ENCODE results near the gene CDHR4.
"Not testable (repeated sequence)": the region's sequence is repeated elsewhere in the genome, so short reads cannot be mapped to it uniquely, and the experiment has no call there.

The CDHR4 gene

DNA sequence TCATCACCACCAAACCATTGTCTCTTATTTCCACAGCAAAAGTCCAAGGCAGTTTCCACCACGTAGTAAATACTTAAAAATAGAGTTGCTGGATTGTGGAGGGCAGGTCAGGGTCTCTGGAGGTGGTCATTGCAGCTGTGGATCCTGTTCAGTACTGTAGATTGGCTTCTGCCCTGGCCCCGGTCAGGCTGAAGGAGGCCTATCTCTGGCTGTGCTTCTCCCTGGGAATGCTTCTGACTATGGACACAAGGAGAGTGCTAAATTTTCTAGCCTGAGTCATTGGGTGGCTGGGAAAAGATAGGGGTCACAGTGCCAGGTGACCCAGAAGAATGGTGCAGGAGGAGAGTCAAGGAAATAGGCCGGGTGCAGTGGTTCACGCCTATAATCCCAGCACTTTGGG is 49.6 kb downstream of the CDHR4 start:
- no peak for DNase-seq (ENCODE audit: extremely low read depth, low read depth)

DNA sequence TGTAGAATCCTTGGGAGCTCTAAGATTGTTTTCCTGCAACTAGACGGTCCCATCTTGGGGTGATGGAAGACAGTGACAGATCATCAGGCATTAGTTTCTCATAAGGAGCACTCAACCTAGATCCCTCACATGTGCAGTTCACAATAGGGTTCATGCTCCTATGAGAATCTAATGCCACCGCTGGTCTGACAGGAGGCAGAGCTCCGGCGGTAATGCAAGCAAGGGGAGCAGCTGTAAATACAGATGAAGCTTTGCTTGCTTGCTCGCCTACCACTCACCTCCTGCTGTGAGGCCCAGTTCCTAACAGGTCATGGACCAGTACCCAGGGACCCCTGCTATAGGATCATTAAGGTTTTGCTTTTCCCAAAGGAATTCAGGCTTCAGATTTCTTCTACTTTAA is 50.8 kb downstream of the CDHR4 start:
- not testable (repeated sequence) for H3K4me3 ChIP-seq (replicated peaks; ENCODE audit: low read depth, low read length); DNase-seq (ENCODE audit: extremely low read depth, low read depth)

More for the DNA sequence above, 49.6 kb downstream of the CDHR4 start:
- no peak overlapping the region for H3K4me3 ChIP-seq (replicated peaks; ENCODE audit: low read depth, low read length)
- TF ChIP-seq, protein P1, sequence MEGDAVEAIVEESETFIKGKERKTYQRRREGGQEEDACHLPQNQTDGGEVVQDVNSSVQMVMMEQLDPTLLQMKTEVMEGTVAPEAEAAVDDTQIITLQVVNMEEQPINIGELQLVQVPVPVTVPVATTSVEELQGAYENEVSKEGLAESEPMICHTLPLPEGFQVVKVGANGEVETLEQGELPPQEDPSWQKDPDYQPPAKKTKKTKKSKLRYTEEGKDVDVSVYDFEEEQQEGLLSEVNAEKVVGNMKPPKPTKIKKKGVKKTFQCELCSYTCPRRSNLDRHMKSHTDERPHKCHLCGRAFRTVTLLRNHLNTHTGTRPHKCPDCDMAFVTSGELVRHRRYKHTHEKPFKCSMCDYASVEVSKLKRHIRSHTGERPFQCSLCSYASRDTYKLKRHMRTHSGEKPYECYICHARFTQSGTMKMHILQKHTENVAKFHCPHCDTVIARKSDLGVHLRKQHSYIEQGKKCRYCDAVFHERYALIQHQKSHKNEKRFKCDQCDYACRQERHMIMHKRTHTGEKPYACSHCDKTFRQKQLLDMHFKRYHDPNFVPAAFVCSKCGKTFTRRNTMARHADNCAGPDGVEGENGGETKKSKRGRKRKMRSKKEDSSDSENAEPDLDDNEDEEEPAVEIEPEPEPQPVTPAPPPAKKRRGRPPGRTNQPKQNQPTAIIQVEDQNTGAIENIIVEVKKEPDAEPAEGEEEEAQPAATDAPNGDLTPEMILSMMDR (IDR thresholded peaks at IDR 0.05; ENCODE audit: low read depth, low read length, missing control alignments) = no peak

DNA sequence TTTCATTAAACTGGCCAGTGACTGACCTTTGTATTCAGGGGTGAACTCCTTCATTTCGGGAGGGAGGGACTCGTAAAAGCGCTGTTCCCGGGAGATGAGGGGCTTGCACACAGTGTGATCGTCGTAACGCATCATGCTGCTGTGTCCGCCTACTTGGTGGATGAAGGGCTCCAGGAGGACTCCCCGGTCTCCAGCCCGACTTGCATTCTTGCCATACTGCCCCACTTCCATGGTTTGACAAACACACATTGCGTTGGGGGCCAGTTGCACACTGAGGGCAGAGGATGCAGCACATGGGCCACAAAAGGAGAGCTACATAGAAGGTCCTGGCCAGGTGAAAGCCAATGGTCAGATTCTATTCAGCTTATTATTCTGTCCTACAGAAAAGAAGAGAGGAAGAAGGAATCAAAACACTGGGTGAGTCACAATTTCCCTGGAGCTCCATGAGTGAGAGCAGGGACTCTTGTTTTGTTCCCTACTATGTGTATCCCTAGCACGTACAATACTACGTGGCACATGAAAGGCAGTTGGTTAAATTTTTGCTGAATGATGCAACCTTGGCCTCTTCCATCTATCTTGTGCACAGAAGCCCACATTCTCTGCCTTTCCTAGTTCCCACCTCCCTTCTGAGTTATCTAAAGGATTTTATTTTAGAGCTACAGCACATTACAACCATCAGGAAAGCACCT is 51.7 kb downstream of the CDHR4 start:
- no peak overlapping the region for H3K4me3 ChIP-seq (replicated peaks; ENCODE audit: low read depth, low read length)
- TF ChIP-seq, protein P1 (IDR thresholded peaks at IDR 0.05; ENCODE audit: low read depth, low read length, missing control alignments) = no peak
- no peak for DNase-seq (ENCODE audit: extremely low read depth, low read depth)

DNA sequence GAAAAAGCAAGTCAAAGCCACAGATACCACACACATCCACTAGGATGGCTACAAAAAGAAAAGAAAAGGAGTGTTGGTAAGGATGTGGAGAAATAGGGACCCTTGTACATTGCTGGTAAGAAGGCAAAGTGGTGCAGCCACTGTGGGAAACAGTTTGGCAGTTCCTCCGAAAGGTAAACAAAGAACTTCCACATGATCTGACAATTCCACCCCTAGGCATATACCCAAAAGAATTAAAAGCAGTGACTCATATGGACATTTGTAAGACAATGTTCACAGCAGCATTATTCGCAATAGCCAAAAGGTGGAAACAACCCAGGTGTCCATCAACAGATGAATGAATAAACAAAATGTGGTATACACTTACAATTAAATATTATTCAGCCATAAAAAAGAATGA is 53.7 kb downstream of the CDHR4 start:
- TF ChIP-seq, protein P1 (IDR thresholded peaks at IDR 0.05; ENCODE audit: low read depth, low read length, missing control alignments) = no peak
- H3K4me3 ChIP-seq (replicated peaks; ENCODE audit: low read depth, low read length) = no peak overlapping the region
- DNase-seq (ENCODE audit: extremely low read depth, low read depth) = no peak
